MCF 10A (cell line): ENCODE data around the gene AGXT. TPM values are rescaled to one million over a fixed set of nuclear protein-coding genes. Genes with fewer than 3 reads are reported as not detected.

ENCODE experiments used
- Bru-seq: library from RNA; stranded (reverse); fragments of 400-500 nt; gene quantifications from one replicate; lab custom pipeline; 2021; lab: Mats Ljungman, UMichigan
- BruChase-seq, 2 experiments: library from RNA; stranded (reverse); fragments of 400-500 nt; gene quantifications; one replicate each; lab custom pipeline; 2021; lab: Mats Ljungman, UMichigan
- BruUV-seq: library from RNA; stranded (reverse); fragments of 400-500 nt; replicated peaks from 2 replicates; lab custom pipeline; 2021; lab: Mats Ljungman, UMichigan
- CTCF ChIA-PET: fragments of 300-600 bp; sonication (Branson Sonifier 250); formaldehyde crosslinking; extraction: SDS; loops from one replicate; lab custom pipeline; 2021; ENCODE audit warnings: antibody characterized with exemption, inconsistent platforms; lab: Yijun Ruan, JAX
- POLR2A ChIA-PET: fragments of 300-600, 350-650 bp; sonication (Branson Sonifier 250); formaldehyde crosslinking; extraction: SDS; loops from one replicate; lab custom pipeline; 2020; ENCODE audit warnings: antibody characterized with exemption, inconsistent platforms; lab: Yijun Ruan, JAX
- DNase-seq: peaks from one replicate; pipeline ENCODE4 v3.0.0-alpha.2; 2018; ENCODE audit not compliant: unreplicated experiment
- H3K27ac Mint-ChIP-seq: one replicate; pipeline ENCODE4 v1.8.0; 2022; ENCODE audit warnings: mild to moderate bottlenecking, low read depth, mixed read lengths; ENCODE audit not compliant: unreplicated experiment
- H3K27me3 Mint-ChIP-seq: one replicate; pipeline ENCODE4 v1.8.0; 2022; ENCODE audit warnings: mixed read lengths; ENCODE audit not compliant: insufficient read depth, unreplicated experiment
- H3K36me3 Mint-ChIP-seq: one replicate; pipeline ENCODE4 v1.8.0; 2022; ENCODE audit warnings: mild to moderate bottlenecking, moderate library complexity, mixed read lengths; ENCODE audit not compliant: insufficient read depth, unreplicated experiment
- H3K4me1 Mint-ChIP-seq: one replicate; pipeline ENCODE4 v1.8.0; 2022; ENCODE audit warnings: mixed read lengths; ENCODE audit not compliant: insufficient read depth, unreplicated experiment
- H3K4me3 Mint-ChIP-seq: one replicate; pipeline ENCODE4 v1.8.0; 2022; ENCODE audit warnings: mild to moderate bottlenecking, moderate library complexity, mixed read lengths; ENCODE audit not compliant: unreplicated experiment
- H3K9me3 Mint-ChIP-seq: one replicate; pipeline ENCODE4 v1.8.0; 2022; ENCODE audit warnings: mixed read lengths; ENCODE audit not compliant: unreplicated experiment
- intact Hi-C: fragments of 100-400 bp; cut with micrococcal nuclease; formaldehyde crosslinking; loops from 2 replicates; pipeline ENCODE4 v1.14.1; 2022
- long read RNA-seq: library from polyadenylated mRNA; stranded (forward); transcript quantifications from one replicate; pipeline ENCODE4 v2.0.0, GENCODE V29; 2022
- total RNA-seq: library from RNA; stranded (reverse); gene quantifications from 2 replicates; pipeline ENCODE4 v1.2.3, GENCODE V29; 2022
- TF ChIP-seq, protein P1 (sequence below): fragments of 200-600 bp; IDR thresholded peaks from one replicate; pipeline ENCODE4 v1.8.0; 2022; ENCODE audit warnings: antibody characterized with exemption, mild to moderate bottlenecking; ENCODE audit not compliant: unreplicated experiment

The AGXT gene
- not detected in 2 replicates for total RNA-seq
- not detected for Bru-seq, nascent RNA
- not detected for BruChase-seq, experiment 1, labeled RNA remaining after a 6-hour chase
- BruChase-seq, experiment 2, labeled RNA remaining after a 2-hour chase: not detected
- long read RNA-seq: 0 reads

DNA sequence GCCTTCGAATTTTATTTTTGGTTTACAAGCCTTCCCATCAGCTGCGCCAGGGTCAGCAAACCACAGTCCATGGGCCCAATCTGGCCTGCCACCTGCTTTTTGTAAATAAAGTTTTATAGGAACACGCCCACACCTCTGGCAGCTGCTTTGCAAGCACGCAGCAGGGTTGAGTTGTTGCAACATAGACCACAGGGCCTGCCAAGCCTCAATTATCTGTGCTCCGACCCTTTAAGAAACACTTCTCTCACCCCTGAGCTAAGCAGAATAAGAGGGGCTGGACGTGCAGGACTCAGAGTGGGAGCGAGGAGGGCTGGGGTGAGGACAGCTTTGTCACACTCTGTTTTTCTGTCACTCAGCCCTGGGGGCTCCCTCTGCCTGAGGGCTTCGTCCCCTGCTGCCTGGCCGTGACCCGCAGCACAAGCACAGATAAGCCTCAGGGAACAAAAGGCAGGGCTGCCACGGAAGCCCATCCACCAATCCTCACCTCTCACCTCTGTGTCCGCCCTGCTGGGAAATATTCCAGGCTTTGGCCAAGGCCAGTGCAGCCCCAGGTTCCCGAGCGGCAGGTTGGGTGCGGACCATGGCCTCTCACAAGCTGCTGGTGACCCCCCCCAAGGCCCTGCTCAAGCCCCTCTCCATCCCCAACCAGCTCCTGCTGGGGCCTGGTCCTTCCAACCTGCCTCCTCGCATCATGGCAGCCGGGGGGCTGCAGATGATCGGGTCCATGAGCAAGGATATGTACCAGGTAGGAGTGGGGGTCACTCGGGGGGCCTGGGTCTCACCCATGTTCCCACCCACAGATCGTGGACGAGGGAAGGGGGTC, at the start of gene AGXT:
AGXT (plus strand) TSS at position 539 of the 823 bp plus-strand sequence; CDS start at position 581, 42 bp downstream.
- ChIA-PET CTCF (interaction anchor here (0.6 to 1.4 kb wide), 2 partner anchors 17 to 1010 kb away, joined by 3 read pairs; no protein-coding TSS in a partner anchor), POLR2A (interaction anchor here (0.6 kb wide), 1 partner anchor 193 kb away, joined by 3 read pairs; no protein-coding TSS in a partner anchor)
- H3K27ac Mint-ChIP-seq: no peak within 1 kb of the TSS
- H3K9me3 Mint-ChIP-seq: no peaks in the 10 kb centered on the region
- H3K36me3 Mint-ChIP-seq: no peaks in the 10 kb centered on the region
- H3K4me3 Mint-ChIP-seq: no peak within 1 kb of the TSS
- intact Hi-C loops: no loop called here
- no TSS peak for BruUV-seq
- peaks cover 13% of the 10 kb centered on the region for H3K4me1 Mint-ChIP-seq
- peaks cover 11% of the 10 kb centered on the region for H3K27me3 Mint-ChIP-seq
- DNase-seq: peak; percentile 55
- TF ChIP-seq, protein P1, sequence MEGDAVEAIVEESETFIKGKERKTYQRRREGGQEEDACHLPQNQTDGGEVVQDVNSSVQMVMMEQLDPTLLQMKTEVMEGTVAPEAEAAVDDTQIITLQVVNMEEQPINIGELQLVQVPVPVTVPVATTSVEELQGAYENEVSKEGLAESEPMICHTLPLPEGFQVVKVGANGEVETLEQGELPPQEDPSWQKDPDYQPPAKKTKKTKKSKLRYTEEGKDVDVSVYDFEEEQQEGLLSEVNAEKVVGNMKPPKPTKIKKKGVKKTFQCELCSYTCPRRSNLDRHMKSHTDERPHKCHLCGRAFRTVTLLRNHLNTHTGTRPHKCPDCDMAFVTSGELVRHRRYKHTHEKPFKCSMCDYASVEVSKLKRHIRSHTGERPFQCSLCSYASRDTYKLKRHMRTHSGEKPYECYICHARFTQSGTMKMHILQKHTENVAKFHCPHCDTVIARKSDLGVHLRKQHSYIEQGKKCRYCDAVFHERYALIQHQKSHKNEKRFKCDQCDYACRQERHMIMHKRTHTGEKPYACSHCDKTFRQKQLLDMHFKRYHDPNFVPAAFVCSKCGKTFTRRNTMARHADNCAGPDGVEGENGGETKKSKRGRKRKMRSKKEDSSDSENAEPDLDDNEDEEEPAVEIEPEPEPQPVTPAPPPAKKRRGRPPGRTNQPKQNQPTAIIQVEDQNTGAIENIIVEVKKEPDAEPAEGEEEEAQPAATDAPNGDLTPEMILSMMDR: no peak

- no peak for DNase-seq
- H3K9me3 Mint-ChIP-seq: peaks cover 8% of the 10 kb centered on the region
- BruUV-seq: no TSS peak
- H3K4me3 Mint-ChIP-seq: no peak overlapping the region
- no peaks in the 10 kb centered on the region for H3K36me3 Mint-ChIP-seq
- TF ChIP-seq, protein P1: no peak
- ChIA-PET POLR2A (interaction anchor here (0.7 kb wide), 1 partner anchor 165 kb away, joined by 4 read pairs; no protein-coding TSS in a partner anchor), CTCF (no interaction called here)
- intact Hi-C loops: no loop called here
- no peak overlapping the region for H3K27ac Mint-ChIP-seq
- no peaks in the 10 kb centered on the region for H3K4me1 Mint-ChIP-seq
- H3K27me3 Mint-ChIP-seq: peaks cover 36% of the 10 kb centered on the region
Measured at GRCh38 chr2:240819126-240819857, 49.3 kb upstream of the AGXT start.

DNA sequence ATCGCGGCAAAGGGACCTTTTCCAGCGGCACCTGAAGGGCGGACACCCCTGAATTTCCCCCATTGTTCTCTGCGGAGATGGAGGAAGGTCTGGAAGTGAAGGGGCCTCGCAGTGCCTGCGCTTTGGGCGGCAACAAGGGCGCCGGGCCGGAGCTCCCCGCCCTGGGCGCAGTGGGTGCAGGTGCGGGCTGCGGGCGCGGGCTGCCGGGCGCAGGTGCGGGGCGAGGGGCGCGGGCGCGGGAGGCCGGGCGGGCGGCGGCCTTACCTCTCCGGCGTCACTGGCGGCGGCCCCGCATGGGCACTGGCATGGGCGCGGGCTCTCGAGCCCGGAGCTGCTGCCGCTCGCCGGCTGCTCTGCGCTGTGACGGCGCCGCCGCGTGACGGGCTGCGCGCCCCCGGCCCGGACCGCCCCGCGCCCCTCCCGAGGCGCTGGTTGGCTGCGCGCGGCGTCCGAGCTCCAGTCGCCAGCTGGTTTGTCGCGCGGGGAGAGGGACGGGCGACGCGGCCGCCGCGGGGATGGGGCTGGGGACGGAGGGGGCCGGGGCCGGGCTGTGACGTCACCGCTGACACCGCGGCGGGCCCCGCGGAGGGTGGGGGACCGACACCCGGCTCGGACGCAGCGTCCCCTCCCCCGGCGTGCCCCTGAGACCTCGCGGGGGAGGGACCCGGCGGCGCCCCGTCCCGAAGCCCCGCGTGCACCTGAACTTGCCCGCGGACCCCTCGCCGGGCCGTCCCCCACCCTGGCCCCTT, 48.6 kb upstream of the AGXT start, which contains the start of gene KIF1A:
KIF1A (minus strand) TSS at position 362 of the 749 bp plus-strand sequence. CDS start 22,467 bp downstream, outside the sequence.
- H3K36me3 Mint-ChIP-seq: no peaks in the 10 kb centered on the region
- intact Hi-C loops: no loop called here
- H3K4me3 Mint-ChIP-seq: no peak within 1 kb of the TSS
- ChIA-PET CTCF (no interaction called here), POLR2A (interaction anchor here (0.7 kb wide), 1 partner anchor 166 kb away, joined by 4 read pairs; no protein-coding TSS in a partner anchor)
- DNase-seq: no peak
- peaks cover 43% of the 10 kb centered on the region for H3K27me3 Mint-ChIP-seq
- TF ChIP-seq, protein P1: no peak
- H3K9me3 Mint-ChIP-seq: peaks cover 8% of the 10 kb centered on the region
- H3K27ac Mint-ChIP-seq: no peak within 1 kb of the TSS
- no TSS peak for BruUV-seq
- H3K4me1 Mint-ChIP-seq: no peaks in the 10 kb centered on the region
